Right cardiac atrium (tissue), 5 donors: ENCODE results near the gene AP1S2. TPM values are rescaled to one million over a fixed set of nuclear protein-coding genes. Genes with fewer than 3 reads are reported as not detected.
"Not testable (repeated sequence)": the region's sequence is repeated elsewhere in the genome, so short reads cannot be mapped to it uniquely, and the experiment has no call there.

Experiments
- ATAC-seq, 2 donors: fragments of 200-7000 bp; cut with Tn5 transposase; one replicate each; pipeline versions ENCODE4 v1.8.0 to v1.9.1; 2020; ENCODE audit warnings: moderate library complexity in 2 of 2, mild to moderate bottlenecking in 1 of 2
- DNase-seq, 3 donors: peaks; one replicate each; pipeline ENCODE4 v3.0.0-alpha.2; 2020
- H3K27ac ChIP-seq: one replicate; pipeline ENCODE4 v1.5.1; 2013; ENCODE audit warnings: mild to moderate bottlenecking, low read length, control low read depth, moderate library complexity
- H3K27me3 ChIP-seq: one replicate; pipeline ENCODE4 v1.6.1; 2013; ENCODE audit not compliant: control insufficient read depth, insufficient read depth
- H3K4me1 ChIP-seq: one replicate; pipeline ENCODE4 v1.6.1; 2013; ENCODE audit warnings: low read length; ENCODE audit not compliant: control insufficient read depth, insufficient read depth
- H3K4me3 ChIP-seq: one replicate; pipeline ENCODE4 v1.5.1; 2013; ENCODE audit warnings: low read length, control low read depth
- H3K9me3 ChIP-seq: one replicate; pipeline ENCODE4 v1.6.1; 2013; ENCODE audit warnings: low read length; ENCODE audit not compliant: control insufficient read depth
- WGBS: extraction: QIAGEN DNeasy Blood & Tissue Kit; methylation state at CpG from one replicate; pipeline ENCODE4 v1.1.7; 2013; 5-methylcytosine and 5-hydroxymethylcytosine counted together
- intact Hi-C, 4 donors: fragments of 100-400 bp; cut with DNase I; formaldehyde crosslinking; loops; one replicate each; pipeline versions ENCODE4 v1.11.0 to v1.14.0; 2022 to 2023
- polyA plus RNA-seq: library from polyadenylated mRNA; stranded (reverse); fragments of 200-250 nt; gene quantifications from one replicate; pipeline ENCODE4 v1.2.3, GENCODE V29; 2013
- total RNA-seq, 4 donors: library from RNA; stranded (reverse); fragmentation: NEBNext Ultra II Directional; extraction: Animal tissue kit (Norgen Biotek cat#: 25700); gene quantifications; one replicate each; pipeline ENCODE4 v1.2.1, GENCODE V29; 2021
- donor health status: healthy with polysubstance abuse.
- donor health status: DM: no; HTN: yes; CAD: no.
- donor health status: DM: no; HTN: no; CAD: no.
- donor health status: DM: no; HTN: yes; CAD: no; lungs with severe emphysema.
- donor health status: DM: yes; HTN: yes; CAD: no.

The AP1S2 gene
- total and polyA plus RNA-seq, 5 donors: 66.8 to 81.0 (median 72.7) TPM

GRCh38 chrX:15855568-15856221 is 1.1 kb upstream of the AP1S2 start:
- WGBS: 7% methylated on average over 16 of the region's 16 CpGs
- no peaks in the 10 kb centered on the region for H3K27me3 ChIP-seq
- intact Hi-C loops: no loop called here

GRCh38 chrX:15854080-15854655 is 445 bp downstream of the AP1S2 start:
- intact Hi-C loops: no loop called here
- H3K27ac ChIP-seq: peak overlapping the region; percentile 91
- H3K27me3 ChIP-seq: no peaks in the 10 kb centered on the region
- peak overlapping the region; percentile 98 for H3K4me3 ChIP-seq
- ATAC-seq: peak; percentile 29 to 36
- no peaks in the 10 kb centered on the region for H3K9me3 ChIP-seq
- WGBS: under 1% methylated on average over 62 of the region's 65 CpGs
- peak; percentile 67 to 85 (median 84) for DNase-seq
- no peaks in the 10 kb centered on the region for H3K4me1 ChIP-seq

More at GRCh38 chrX:15855568-15856221, 1.1 kb upstream of the AP1S2 start:
- H3K27ac ChIP-seq: peak overlapping the region; percentile 82
- ATAC-seq (no peak), DNase-seq (no peak)
- peak overlapping the region; percentile 44 for H3K4me3 ChIP-seq
- no peaks in the 10 kb centered on the region for H3K9me3 ChIP-seq
- H3K4me1 ChIP-seq: no peaks in the 10 kb centered on the region

DNA sequence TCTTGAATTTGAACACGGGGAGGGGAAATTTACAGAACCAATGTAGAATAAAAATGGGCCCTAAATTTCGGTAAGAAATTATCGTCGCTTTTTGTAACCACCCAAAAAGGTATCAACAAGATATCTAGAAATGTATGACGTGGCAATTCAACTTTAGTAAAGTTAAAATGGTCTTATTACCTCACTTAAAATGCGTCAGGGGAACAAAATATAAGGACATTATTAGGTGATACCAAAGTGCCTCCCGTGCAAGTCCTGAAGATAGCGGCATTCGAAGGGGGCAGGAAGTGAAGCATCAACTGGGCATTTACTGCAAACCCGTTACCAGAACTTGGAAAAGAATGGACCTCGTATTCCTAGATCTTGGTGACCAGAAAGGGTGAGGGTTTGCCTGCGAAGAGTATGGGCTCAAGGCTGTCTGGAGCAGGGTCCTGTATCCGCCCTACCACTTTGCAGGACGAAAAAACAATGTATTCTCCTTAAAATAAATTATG is 980 bp downstream of the AP1S2 start:
- 14% methylated on average over 14 of the region's 14 CpGs for WGBS
- Histone ChIP-seq H3K4me1 (no peaks in the 10 kb centered on the region), H3K27me3 (no peaks in the 10 kb centered on the region), H3K9me3 (no peaks in the 10 kb centered on the region), H3K4me3 (peak overlapping the region; percentile 98), H3K27ac (peak overlapping the region; percentile 91)
- ATAC-seq (no peak), DNase-seq (no peak)
- intact Hi-C loops: no loop called here

GRCh38 chrX:15849555-15849954 is 5.1 kb downstream of the AP1S2 start:
- H3K27me3 ChIP-seq: no peaks in the 10 kb centered on the region
- no peak overlapping the region for H3K4me3 ChIP-seq
- H3K27ac ChIP-seq: peak overlapping the region; percentile 10
- no peaks in the 10 kb centered on the region for H3K4me1 ChIP-seq
- ATAC-seq (peak in 1 of 2 donors; percentile 34), DNase-seq (no peak)
- H3K9me3 ChIP-seq: no peaks in the 10 kb centered on the region
- intact Hi-C loops: no loop called here
- WGBS: 31% methylated on average over 5 of the region's 5 CpGs

GRCh38 chrX:15848576-15848975 is 6.0 kb downstream of the AP1S2 start:
- Histone ChIP-seq H3K27me3 (no peaks in the 10 kb centered on the region), H3K4me1 (no peaks in the 10 kb centered on the region), H3K27ac (no peak overlapping the region), H3K4me3 (no peak overlapping the region), H3K9me3 (no peaks in the 10 kb centered on the region)
- intact Hi-C loops: no loop called here
- peak in 1 of 2 donors; percentile 52 for ATAC-seq
- DNase-seq: no peak
- WGBS: 54% methylated on average over 1 of the region's 1 CpG

- DNase-seq: no peak
- intact Hi-C loops: no loop called here
- Histone ChIP-seq H3K27ac (no peak overlapping the region), H3K9me3 (no peaks in the 10 kb centered on the region), H3K4me1 (no peaks in the 10 kb centered on the region), H3K27me3 (no peaks in the 10 kb centered on the region), H3K4me3 (no peak overlapping the region)
- no peak for ATAC-seq
Measured at GRCh38 chrX:15843960-15844359, 10.7 kb downstream of the AP1S2 start.

GRCh38 chrX:15841853-15842516 is 12.6 kb downstream of the AP1S2 start:
- H3K9me3 ChIP-seq: no peaks in the 10 kb centered on the region
- no peaks in the 10 kb centered on the region for H3K27me3 ChIP-seq
- no peaks in the 10 kb centered on the region for H3K4me1 ChIP-seq
- H3K4me3 ChIP-seq: no peak overlapping the region
- DNase-seq (no peak), ATAC-seq (no peak)
- WGBS: 79% methylated on average over 2 of the region's 2 CpGs
- no peak overlapping the region for H3K27ac ChIP-seq
- intact Hi-C loops: no loop called here

- WGBS: 96% methylated on average over 3 of the region's 3 CpGs
- DNase-seq (no peak), ATAC-seq (no peak)
- intact Hi-C loops: no loop called here
- H3K27ac ChIP-seq: no peak overlapping the region
- H3K27me3 ChIP-seq: no peaks in the 10 kb centered on the region
- no peak overlapping the region for H3K4me3 ChIP-seq
- no peaks in the 10 kb centered on the region for H3K9me3 ChIP-seq
- no peaks in the 10 kb centered on the region for H3K4me1 ChIP-seq
Measured at GRCh38 chrX:15838017-15838416, 16.6 kb downstream of the AP1S2 start.

GRCh38 chrX:15834827-15835595 is 19.6 kb downstream of the AP1S2 start:
- ATAC-seq (no peak), DNase-seq (no peak)
- Histone ChIP-seq H3K27me3 (no peaks in the 10 kb centered on the region), H3K9me3 (no peaks in the 10 kb centered on the region), H3K4me3 (no peak overlapping the region), H3K27ac (no peak overlapping the region), H3K4me1 (no peaks in the 10 kb centered on the region)
- 48% methylated on average over 5 of the region's 5 CpGs for WGBS
- intact Hi-C loops: no loop called here

GRCh38 chrX:15834053-15834452 is 20.6 kb downstream of the AP1S2 start:
- intact Hi-C loops: no loop called here
- no peaks in the 10 kb centered on the region for H3K4me1 ChIP-seq
- 65% methylated on average over 3 of the region's 3 CpGs for WGBS
- DNase-seq (no peak), ATAC-seq (no peak)
- H3K4me3 ChIP-seq: no peak overlapping the region
- no peaks in the 10 kb centered on the region for H3K9me3 ChIP-seq
- no peak overlapping the region for H3K27ac ChIP-seq
- H3K27me3 ChIP-seq: no peaks in the 10 kb centered on the region

GRCh38 chrX:15831347-15831746 is 23.3 kb downstream of the AP1S2 start:
- H3K4me1 ChIP-seq, H3K4me3 ChIP-seq, ATAC-seq, H3K27me3 ChIP-seq, H3K27ac ChIP-seq, DNase-seq, H3K9me3 ChIP-seq, intact Hi-C loops: not testable (repeated sequence)
- WGBS: no CpG with 5 or more reads among the region's 2 CpGs
